DOHH2 (cell line): ENCODE data around the gene PANX3.

Source experiments
- H3F3A ChIP-seq: fragments of 200-600 bp; sonication (generic), shearing (Covaris generic); 2 replicates; pipeline ENCODE4 v1.6.0; 2016; ENCODE audit warnings: antibody characterized with exemption, mild to moderate bottlenecking; ENCODE audit not compliant: control insufficient read depth, insufficient read depth
- H3K27ac ChIP-seq: fragments of 200-600 bp; sonication (generic); 2 replicates; pipeline ENCODE4 v1.5.1; 2014; ENCODE audit warnings: low read depth, mild to moderate bottlenecking, low read length, moderate library complexity
- H3K27me3 ChIP-seq: fragments of 200-600 bp; sonication (generic); 2 replicates; pipeline ENCODE4 v1.6.1; 2014; ENCODE audit warnings: mild to moderate bottlenecking, low read length, mixed read lengths; ENCODE audit not compliant: control insufficient read depth
- H3K36me3 ChIP-seq: fragments of 200-600 bp; sonication (generic); 2 replicates; pipeline ENCODE4 v1.6.1; 2014; ENCODE audit warnings: mild to moderate bottlenecking, low read length, moderate library complexity, mixed read lengths; ENCODE audit not compliant: control insufficient read depth
- H3K4me1 ChIP-seq: fragments of 200-600 bp; sonication (generic); 2 replicates; pipeline ENCODE4 v1.6.1; 2014; ENCODE audit warnings: mild to moderate bottlenecking, low read length, mixed read lengths; ENCODE audit not compliant: control insufficient read depth
- H3K4me2 ChIP-seq: fragments of 200-600 bp; sonication (generic); 2 replicates; pipeline ENCODE4 v1.6.0; 2014; ENCODE audit warnings: mild to moderate bottlenecking, low read length, moderate library complexity
- H3K4me3 ChIP-seq: fragments of 200-600 bp; sonication (generic); 2 replicates; pipeline ENCODE4 v1.5.1; 2014; ENCODE audit warnings: mild to moderate bottlenecking, low read length, mixed read lengths
- H3K79me2 ChIP-seq: fragments of 200-600 bp; sonication (generic); 2 replicates; pipeline ENCODE4 v1.6.1; 2014; ENCODE audit warnings: mild to moderate bottlenecking, low read length, mixed read lengths; ENCODE audit not compliant: control insufficient read depth
- H3K9me2 ChIP-seq: fragments of 200-600 bp; sonication (generic); replicated peaks from 2 replicates; pipeline ENCODE4 v1.6.1; 2014; ENCODE audit warnings: mild to moderate bottlenecking, low read length, mixed read lengths; ENCODE audit not compliant: control insufficient read depth
- H3K9me3 ChIP-seq: fragments of 200-600 bp; sonication (generic); 2 replicates; pipeline ENCODE4 v1.6.1; 2014; ENCODE audit warnings: antibody characterized with exemption, low read length, mixed read lengths; ENCODE audit not compliant: control insufficient read depth, insufficient read depth
- H4K20me1 ChIP-seq: fragments of 200-600 bp; sonication (generic); 2 replicates; pipeline ENCODE4 v1.6.0; 2014; ENCODE audit warnings: low read depth, mild to moderate bottlenecking, antibody characterized with exemption, low read length, moderate library complexity; ENCODE audit not compliant: control insufficient read depth, insufficient read depth
- EZH2phosphoT487 ChIP-seq: fragments of 200-600 bp; sonication (generic); IDR thresholded peaks from 2 replicates; pipeline ENCODE4 v1.6.1; 2017; ENCODE audit warnings: borderline replicate concordance, mild to moderate bottlenecking, antibody characterized with exemption, low read length, moderate library complexity, mixed read lengths
- TF ChIP-seq, protein P1 (sequence below): fragments of 200-600 bp; sonication (generic); IDR thresholded peaks from one replicate; pipeline ENCODE4 v1.5.1; 2014; ENCODE audit warnings: antibody characterized with exemption, mild to moderate bottlenecking, low read depth, low read length; ENCODE audit not compliant: poor library complexity, severe bottlenecking

PANX3 gene

DNA sequence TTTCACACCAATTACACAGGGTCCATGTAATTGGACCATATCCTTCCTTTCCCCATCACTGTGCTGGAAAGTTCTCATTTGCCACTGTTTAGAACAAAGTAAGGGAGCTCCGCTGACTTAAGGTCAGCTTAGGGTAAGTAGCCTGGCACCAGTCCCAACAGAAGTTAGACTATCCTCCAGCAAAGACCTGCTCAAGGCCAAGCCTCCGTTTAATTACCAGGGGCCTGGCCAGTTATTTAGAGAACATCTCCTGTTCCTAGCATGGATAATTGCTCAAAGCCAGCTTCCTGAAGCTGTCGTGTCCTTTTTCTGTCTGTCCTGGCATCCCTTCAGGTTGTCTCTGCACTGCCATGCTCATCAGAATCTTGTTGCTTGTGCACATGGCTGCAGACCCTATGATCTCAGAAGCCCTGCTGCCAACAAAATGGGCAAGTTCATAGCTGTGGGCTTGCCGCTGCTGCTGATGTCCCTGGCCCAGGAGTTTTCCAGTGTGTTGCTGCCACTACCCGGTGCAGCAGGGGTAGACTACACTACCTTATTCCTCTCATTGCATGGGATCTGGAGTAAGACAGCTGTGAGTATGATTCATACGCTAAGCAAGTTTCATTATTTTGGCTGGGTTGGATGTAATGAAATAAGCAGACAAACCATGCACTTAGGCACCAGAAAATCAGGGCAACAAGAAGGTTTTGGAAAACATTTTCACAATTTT, 33.4 kb upstream of the PANX3 start:
- no peaks in the 10 kb centered on the region for H3K9me2 ChIP-seq
- H3K79me2 ChIP-seq, result no peaks in the 10 kb centered on the region
- TF ChIP-seq EZH2phosphoT487, result no peak
- TF ChIP-seq, protein P1, sequence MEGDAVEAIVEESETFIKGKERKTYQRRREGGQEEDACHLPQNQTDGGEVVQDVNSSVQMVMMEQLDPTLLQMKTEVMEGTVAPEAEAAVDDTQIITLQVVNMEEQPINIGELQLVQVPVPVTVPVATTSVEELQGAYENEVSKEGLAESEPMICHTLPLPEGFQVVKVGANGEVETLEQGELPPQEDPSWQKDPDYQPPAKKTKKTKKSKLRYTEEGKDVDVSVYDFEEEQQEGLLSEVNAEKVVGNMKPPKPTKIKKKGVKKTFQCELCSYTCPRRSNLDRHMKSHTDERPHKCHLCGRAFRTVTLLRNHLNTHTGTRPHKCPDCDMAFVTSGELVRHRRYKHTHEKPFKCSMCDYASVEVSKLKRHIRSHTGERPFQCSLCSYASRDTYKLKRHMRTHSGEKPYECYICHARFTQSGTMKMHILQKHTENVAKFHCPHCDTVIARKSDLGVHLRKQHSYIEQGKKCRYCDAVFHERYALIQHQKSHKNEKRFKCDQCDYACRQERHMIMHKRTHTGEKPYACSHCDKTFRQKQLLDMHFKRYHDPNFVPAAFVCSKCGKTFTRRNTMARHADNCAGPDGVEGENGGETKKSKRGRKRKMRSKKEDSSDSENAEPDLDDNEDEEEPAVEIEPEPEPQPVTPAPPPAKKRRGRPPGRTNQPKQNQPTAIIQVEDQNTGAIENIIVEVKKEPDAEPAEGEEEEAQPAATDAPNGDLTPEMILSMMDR, result no peak
- no peak overlapping the region for H3K4me3 ChIP-seq
- no peaks in the 10 kb centered on the region for H3K9me3 ChIP-seq
- no peaks in the 10 kb centered on the region for H3K4me1 ChIP-seq
- H3K27me3 ChIP-seq, result peaks cover 3% of the 10 kb centered on the region; the same call in 1 of the 2 replicates
- H3K4me2 ChIP-seq, result no peak overlapping the region
- no peak overlapping the region for H3K27ac ChIP-seq
- no peaks in the 10 kb centered on the region for H3F3A ChIP-seq
- H4K20me1 ChIP-seq, result no peaks in the 10 kb centered on the region
- no peaks in the 10 kb centered on the region for H3K36me3 ChIP-seq

DNA sequence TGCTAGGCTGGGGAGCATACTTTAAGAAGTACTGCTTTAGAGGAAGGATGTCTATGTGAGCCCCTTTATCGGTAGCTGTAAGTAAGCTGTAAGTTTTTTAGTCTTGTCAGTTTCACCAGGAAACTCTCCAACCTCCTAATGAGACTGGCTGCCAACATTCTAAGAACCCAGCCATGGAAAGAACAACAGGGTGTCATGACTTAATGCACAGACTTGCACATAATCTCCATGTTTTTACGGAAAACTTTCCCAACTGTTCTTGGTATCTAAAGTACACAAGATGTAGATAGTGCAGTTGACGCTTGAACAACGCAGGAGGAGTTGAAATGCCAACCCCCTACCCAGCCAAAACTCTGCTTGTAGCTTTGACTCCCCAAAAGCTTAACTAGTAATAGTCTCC, 32.5 kb upstream of the PANX3 start:
- no peaks in the 10 kb centered on the region for H3K9me3 ChIP-seq
- no peak overlapping the region for H3K27ac ChIP-seq
- no peaks in the 10 kb centered on the region for H3F3A ChIP-seq
- H4K20me1 ChIP-seq, result no peaks in the 10 kb centered on the region
- H3K4me2 ChIP-seq, result no peak overlapping the region
- H3K36me3 ChIP-seq, result no peaks in the 10 kb centered on the region
- H3K4me1 ChIP-seq, result no peaks in the 10 kb centered on the region
- H3K4me3 ChIP-seq, result no peak overlapping the region
- peaks cover 3% of the 10 kb centered on the region for H3K27me3 ChIP-seq
- no peaks in the 10 kb centered on the region for H3K79me2 ChIP-seq
- TF ChIP-seq, protein P1, result no peak
- TF ChIP-seq EZH2phosphoT487, result no peak
- no peaks in the 10 kb centered on the region for H3K9me2 ChIP-seq

DNA sequence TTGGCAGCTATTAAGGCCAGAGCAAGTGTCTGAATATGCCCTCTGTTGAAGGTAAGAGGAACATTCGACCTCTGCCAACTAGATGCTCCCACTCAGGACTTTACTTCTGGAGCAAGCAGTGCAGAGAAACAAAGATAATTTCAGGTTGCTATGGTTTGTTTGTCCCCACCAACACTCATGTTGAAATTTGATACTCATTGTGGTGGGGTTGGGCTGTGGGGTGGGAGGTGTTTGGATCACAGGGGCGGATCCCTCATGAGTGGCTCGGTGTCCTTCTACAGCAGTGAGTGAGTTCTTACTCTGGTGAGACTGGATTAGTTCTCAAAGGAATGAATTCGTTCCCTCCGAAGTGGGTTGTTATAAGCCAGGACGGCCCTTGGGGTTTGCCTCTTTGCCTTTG, 29.4 kb upstream of the PANX3 start:
- Histone ChIP-seq H3K27ac (no peak overlapping the region), H3K4me1 (no peaks in the 10 kb centered on the region), H3K36me3 (no peaks in the 10 kb centered on the region), H3K27me3 (peaks cover 3% of the 10 kb centered on the region), H3K9me3 (no peaks in the 10 kb centered on the region), H4K20me1 (no peaks in the 10 kb centered on the region), H3K9me2 (no peaks in the 10 kb centered on the region), H3F3A (no peaks in the 10 kb centered on the region), H3K4me3 (no peak overlapping the region), H3K4me2 (no peak overlapping the region), H3K79me2 (no peaks in the 10 kb centered on the region)
- TF ChIP-seq EZH2phosphoT487, result no peak
- TF ChIP-seq, protein P1, result no peak
